Measurements from ENCODE around the gene HNRNPM.
A peak's percentile ranks its signal among the peaks of the same experiment; 100 is the strongest.
"Not testable (repeated sequence)": the region's sequence is repeated elsewhere in the genome, so short reads cannot be mapped to it uniquely, and the experiment has no call there.

Gene HNRNPM

GRCh38 chr19:8444677-8445487 is at the start of gene HNRNPM:
HNRNPM (plus strand) TSS chr19:8444975; CDS start chr19:8444999, 24 bp downstream.
- TF ChIP-seq POLR2A (IDR thresholded peaks at IDR 0.05; ENCODE audit: low read depth, low read length), result peak; percentile 78
- peak; percentile 95 for DNase-seq (ENCODE audit: insufficient read length, low spot score)
- FAIRE-seq, result peak; percentile 89

GRCh38 chr19:8395621-8396082 is 49.1 kb upstream of the HNRNPM start:
- FAIRE-seq (no peak), DNase-seq (ENCODE audit: insufficient read length, low spot score) (no peak)
- TF ChIP-seq POLR2A (IDR thresholded peaks at IDR 0.05; ENCODE audit: low read depth, low read length), result no peak

- TF ChIP-seq POLR2A (IDR thresholded peaks at IDR 0.05; ENCODE audit: low read depth, low read length), result no peak
- DNase-seq (ENCODE audit: insufficient read length, low spot score) (no peak), FAIRE-seq (no peak)
These were observed 48.6 kb upstream of the HNRNPM start for GRCh38 chr19:8396185-8396562.

- DNase-seq (ENCODE audit: insufficient read length, low spot score) (peak; percentile 56), FAIRE-seq (no peak)
- TF ChIP-seq POLR2A (IDR thresholded peaks at IDR 0.05; ENCODE audit: low read depth, low read length), result no peak
These were observed 48.1 kb upstream of the HNRNPM start for GRCh38 chr19:8396563-8397203.

- no peak for TF ChIP-seq POLR2A (IDR thresholded peaks at IDR 0.05; ENCODE audit: low read depth, low read length)
- FAIRE-seq (no peak), DNase-seq (ENCODE audit: insufficient read length, low spot score) (no peak)
These were observed 47.5 kb upstream of the HNRNPM start for GRCh38 chr19:8397271-8397670.

GRCh38 chr19:8397746-8398310 is 46.9 kb upstream of the HNRNPM start:
- TF ChIP-seq POLR2A (IDR thresholded peaks at IDR 0.05; ENCODE audit: low read depth, low read length), result no peak
- FAIRE-seq (no peak), DNase-seq (ENCODE audit: insufficient read length, low spot score) (no peak)

- TF ChIP-seq POLR2A (IDR thresholded peaks at IDR 0.05; ENCODE audit: low read depth, low read length), result no peak
- DNase-seq (ENCODE audit: insufficient read length, low spot score) (no peak), FAIRE-seq (no peak)
These were observed 46.4 kb upstream of the HNRNPM start for GRCh38 chr19:8398311-8398771.

- no peak for DNase-seq (ENCODE audit: insufficient read length, low spot score)
- no peak for FAIRE-seq
- TF ChIP-seq POLR2A (IDR thresholded peaks at IDR 0.05; ENCODE audit: low read depth, low read length), result no peak
These were observed 45.0 kb upstream of the HNRNPM start for GRCh38 chr19:8399681-8400188.

GRCh38 chr19:8401981-8402411 is 42.8 kb upstream of the HNRNPM start:
- TF ChIP-seq POLR2A (IDR thresholded peaks at IDR 0.05; ENCODE audit: low read depth, low read length), result no peak
- no peak for FAIRE-seq
- DNase-seq (ENCODE audit: insufficient read length, low spot score), result no peak

- no peak for TF ChIP-seq POLR2A (IDR thresholded peaks at IDR 0.05; ENCODE audit: low read depth, low read length)
- DNase-seq (ENCODE audit: insufficient read length, low spot score), result no peak
- FAIRE-seq, result no peak
These were observed 41.5 kb upstream of the HNRNPM start for GRCh38 chr19:8403098-8403819.

GRCh38 chr19:8403820-8404109 is 41.0 kb upstream of the HNRNPM start:
- no peak for TF ChIP-seq POLR2A (IDR thresholded peaks at IDR 0.05; ENCODE audit: low read depth, low read length)
- no peak for FAIRE-seq

GRCh38 chr19:8404391-8405151 is 40.2 kb upstream of the HNRNPM start:
- no peak for TF ChIP-seq POLR2A (IDR thresholded peaks at IDR 0.05; ENCODE audit: low read depth, low read length)
- FAIRE-seq, result no peak
- no peak for DNase-seq (ENCODE audit: insufficient read length, low spot score)

More at GRCh38 chr19:8403820-8404109, 41.0 kb upstream of the HNRNPM start:
- no peak for DNase-seq (ENCODE audit: insufficient read length, low spot score)

GRCh38 chr19:8410718-8411117 is 34.1 kb upstream of the HNRNPM start:
- FAIRE-seq; DNase-seq (ENCODE audit: insufficient read length, low spot score): not testable (repeated sequence)

Data from H54 (cell line).